ENCODE measurements around the gene FGFBP1. TPM values are rescaled to one million over a fixed set of nuclear protein-coding genes. Genes with fewer than 3 reads are reported as not detected.

FGFBP1 gene
- total RNA-seq, 1 experiment from 2014 or later: not detected

- in situ Hi-C loops (cut with HindIII; ENCODE audit: low sequenced_read_pairs): no loop called here
- no peak for DNase-seq (ENCODE audit: low spot score)
Measured at GRCh38 chr4:15948826-15949225, 10.3 kb upstream of the FGFBP1 start.

GRCh38 chr4:15947684-15948083 lies 9.1 kb upstream of the FGFBP1 start:
- in situ Hi-C loops (cut with HindIII; ENCODE audit: low sequenced_read_pairs): no loop called here
- DNase-seq (ENCODE audit: low spot score): no peak

- in situ Hi-C loops (cut with HindIII; ENCODE audit: low sequenced_read_pairs): no loop called here
- DNase-seq (ENCODE audit: low spot score): no peak
Measured at GRCh38 chr4:15945516-15945915, 7.0 kb upstream of the FGFBP1 start.

- in situ Hi-C loops (cut with HindIII; ENCODE audit: low sequenced_read_pairs): no loop called here
- DNase-seq (ENCODE audit: low spot score): no peak
Measured at GRCh38 chr4:15944895-15945294, 6.4 kb upstream of the FGFBP1 start.

DNA sequence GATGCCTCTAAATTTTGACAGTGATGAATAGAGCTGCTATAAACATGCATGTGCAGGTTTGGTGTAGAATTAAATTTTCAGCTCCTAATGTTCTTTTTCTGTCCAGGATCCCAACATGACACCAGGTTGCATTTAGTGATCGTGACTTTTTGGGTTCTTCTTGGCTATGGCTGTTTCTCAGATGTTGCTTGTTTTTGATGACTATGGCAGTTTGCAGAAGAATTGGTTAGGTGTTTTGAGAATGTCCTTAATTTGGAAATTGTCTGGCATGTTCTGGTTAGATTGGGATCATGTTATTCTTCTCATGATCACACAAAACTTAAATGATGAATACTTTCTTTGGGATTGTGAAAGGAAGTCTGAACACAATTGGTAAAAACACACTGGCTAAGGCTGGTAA lies 3.7 kb upstream of the FGFBP1 start:
- in situ Hi-C loops (cut with HindIII; ENCODE audit: low sequenced_read_pairs): no loop called here
- no peak for DNase-seq (ENCODE audit: low spot score)

DNA sequence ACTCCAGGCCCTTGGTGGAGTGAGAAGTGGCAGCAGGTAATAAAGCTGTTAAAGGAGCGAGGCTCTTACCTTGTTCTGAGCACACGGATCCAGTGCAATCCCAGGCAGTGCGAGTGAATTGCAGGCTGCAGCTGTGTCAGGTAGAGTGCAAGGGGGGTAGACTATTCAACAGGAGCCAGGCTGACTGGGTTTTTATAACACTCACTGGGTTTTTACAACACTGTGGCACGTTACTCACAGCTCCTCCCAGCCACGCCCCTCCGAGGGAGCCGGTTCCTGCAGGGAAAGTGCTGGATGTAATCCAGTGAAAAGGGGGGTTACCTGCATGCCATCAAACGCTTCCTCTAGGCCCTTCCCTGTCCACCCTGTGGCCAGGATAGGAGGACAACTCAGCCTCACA lies 358 bp downstream of the FGFBP1 start:
- in situ Hi-C loops (cut with HindIII; ENCODE audit: low sequenced_read_pairs): no loop called here
- DNase-seq (ENCODE audit: low spot score): no peak

DNA sequence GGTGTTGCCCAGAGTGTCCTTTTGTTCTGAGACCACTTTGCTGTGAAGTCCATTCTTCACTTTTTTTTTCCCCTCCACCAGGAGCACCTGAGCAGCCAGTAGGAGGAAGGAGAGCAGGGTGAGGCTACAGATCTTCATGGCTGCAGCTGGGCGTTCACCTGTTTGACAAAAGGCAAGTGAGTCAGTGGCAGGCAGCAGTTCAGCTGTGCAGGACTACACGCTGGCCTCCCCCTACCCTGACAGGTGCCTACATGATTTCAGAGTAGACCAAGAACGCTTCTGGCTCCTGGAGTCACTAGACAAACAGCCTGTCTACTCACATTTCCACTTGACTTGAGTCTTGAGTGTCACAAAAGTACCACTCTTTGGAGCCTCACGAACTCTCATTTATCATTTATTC lies 2.0 kb downstream of the FGFBP1 start:
- in situ Hi-C loops (cut with HindIII; ENCODE audit: low sequenced_read_pairs): no loop called here
- no peak for DNase-seq (ENCODE audit: low spot score)

DNA sequence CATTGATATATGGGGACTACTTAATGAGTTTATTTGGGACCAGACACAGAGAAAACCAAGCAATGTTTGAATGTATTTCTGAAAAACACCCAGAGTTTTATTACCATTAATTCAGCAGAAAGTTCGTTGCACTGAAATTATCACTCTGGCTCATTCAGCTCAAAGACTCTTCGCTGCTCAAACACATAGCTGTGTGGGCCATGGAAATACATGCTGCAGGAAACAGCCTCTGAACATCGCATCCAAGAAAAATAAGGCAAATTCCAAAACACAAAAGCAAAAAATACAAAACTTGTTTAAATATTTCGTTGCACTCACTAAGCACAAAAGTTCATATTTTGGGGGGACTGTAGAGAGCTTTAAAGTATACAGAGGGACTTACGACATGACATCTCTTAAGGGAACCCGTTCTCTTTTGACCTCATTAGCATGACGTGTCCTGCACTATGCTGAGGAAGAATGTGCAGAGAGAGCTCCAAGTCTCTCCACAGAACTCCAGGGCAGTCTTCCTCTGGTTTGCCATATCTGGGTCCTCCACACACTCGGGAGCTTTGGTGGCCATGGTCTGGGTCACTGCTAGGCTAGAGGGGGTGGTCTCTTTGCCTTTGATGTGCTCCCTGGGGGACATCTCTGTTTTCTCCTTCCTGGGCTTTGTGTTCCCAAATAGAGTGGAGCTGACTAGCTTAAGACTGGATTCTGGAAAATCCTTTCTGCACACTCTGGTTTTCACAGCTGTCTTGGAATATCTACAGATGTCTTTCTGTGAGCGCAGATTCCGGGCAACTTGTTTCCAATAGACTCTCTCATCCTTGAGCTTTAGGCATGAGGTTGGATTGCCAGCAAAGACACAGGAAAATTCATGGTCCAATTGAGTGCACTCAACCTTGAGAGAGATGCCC lies 2.8 kb downstream of the FGFBP1 start:
- no peak for DNase-seq (ENCODE audit: low spot score)
- in situ Hi-C loops (cut with HindIII; ENCODE audit: low sequenced_read_pairs): no loop called here

- in situ Hi-C loops (cut with HindIII; ENCODE audit: low sequenced_read_pairs): no loop called here
- no peak for DNase-seq (ENCODE audit: low spot score)
Measured at GRCh38 chr4:15934259-15934658, 4.3 kb downstream of the FGFBP1 start.

- in situ Hi-C loops (cut with HindIII; ENCODE audit: low sequenced_read_pairs): no loop called here
- DNase-seq (ENCODE audit: low spot score): no peak
Measured at GRCh38 chr4:15931451-15932210, 6.9 kb downstream of the FGFBP1 start.

GRCh38 chr4:15930314-15930713 lies 8.2 kb downstream of the FGFBP1 start:
- in situ Hi-C loops (cut with HindIII; ENCODE audit: low sequenced_read_pairs): no loop called here
- no peak for DNase-seq (ENCODE audit: low spot score)

GRCh38 chr4:15929540-15929939 lies 9.0 kb downstream of the FGFBP1 start:
- DNase-seq (ENCODE audit: low spot score): no peak
- in situ Hi-C loops (cut with HindIII; ENCODE audit: low sequenced_read_pairs): no loop called here

GRCh38 chr4:15928883-15929282 lies 9.7 kb downstream of the FGFBP1 start:
- DNase-seq (ENCODE audit: low spot score): no peak
- in situ Hi-C loops (cut with HindIII; ENCODE audit: low sequenced_read_pairs): no loop called here

DNA sequence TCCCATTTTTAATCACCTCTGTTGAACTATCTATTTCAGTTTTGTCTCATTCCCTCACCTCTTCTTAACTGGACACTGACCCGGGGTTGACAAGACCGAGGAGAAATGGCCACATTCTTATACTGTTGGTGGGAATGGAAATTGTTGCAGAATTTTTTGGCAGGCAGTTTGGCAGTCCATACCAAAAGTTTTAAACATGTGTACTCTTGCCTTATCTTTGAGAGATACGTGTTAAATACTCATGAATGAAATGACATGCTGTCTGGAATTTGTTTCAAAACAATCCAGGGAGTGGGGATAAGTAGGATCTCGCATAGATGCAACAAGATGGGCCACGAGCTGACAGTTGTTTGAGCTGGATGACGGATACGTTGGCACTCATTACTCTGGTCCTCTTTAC lies 12.1 kb downstream of the FGFBP1 start:
- no peak for DNase-seq (ENCODE audit: low spot score)
- in situ Hi-C loops (cut with HindIII; ENCODE audit: low sequenced_read_pairs): no loop called here

DNA sequence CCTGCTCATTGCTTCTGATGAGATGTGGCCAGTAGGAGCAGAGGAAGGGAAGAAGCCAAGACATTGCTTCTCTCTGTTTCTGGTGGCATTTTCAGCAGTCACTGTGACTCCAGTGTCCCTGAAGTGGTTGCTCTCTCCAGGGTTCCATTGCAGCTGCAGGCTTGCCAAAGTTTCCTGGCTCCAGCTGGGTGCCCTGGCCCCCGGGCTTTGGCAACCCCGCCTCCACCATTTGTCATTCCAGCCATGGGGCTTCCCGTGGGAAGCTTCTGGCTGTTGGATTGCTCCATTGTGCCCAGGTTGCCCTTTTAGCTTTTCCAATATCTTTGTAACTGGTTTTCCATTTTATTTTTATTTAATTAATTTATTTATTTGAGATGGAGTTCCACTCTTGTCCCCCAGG lies 12.7 kb downstream of the FGFBP1 start:
- no peak for DNase-seq (ENCODE audit: low spot score)
- in situ Hi-C loops (cut with HindIII; ENCODE audit: low sequenced_read_pairs): no loop called here

DNA sequence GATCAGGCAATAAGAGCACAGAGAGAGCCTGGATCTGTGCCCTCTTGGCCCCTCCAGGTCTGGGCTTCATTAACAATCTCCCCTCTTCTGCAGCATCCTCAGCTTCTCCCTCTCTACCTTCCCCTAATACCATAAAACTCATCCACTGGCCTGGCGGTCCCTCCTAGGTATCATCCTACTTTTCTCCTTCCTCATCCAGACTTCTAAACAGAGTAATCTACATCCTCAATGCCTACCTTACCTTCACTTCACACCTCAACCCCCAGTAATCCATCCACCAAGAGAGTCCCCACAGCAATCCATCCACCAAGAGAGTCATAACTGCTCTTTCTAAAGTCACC lies 17.0 kb downstream of the FGFBP1 start:
- in situ Hi-C loops (cut with HindIII; ENCODE audit: low sequenced_read_pairs): loop anchor here (25.0 kb wide), 1 partner anchor 91 kb away; no protein-coding TSS in a partner anchor
- DNase-seq (ENCODE audit: low spot score): no peak

DNA sequence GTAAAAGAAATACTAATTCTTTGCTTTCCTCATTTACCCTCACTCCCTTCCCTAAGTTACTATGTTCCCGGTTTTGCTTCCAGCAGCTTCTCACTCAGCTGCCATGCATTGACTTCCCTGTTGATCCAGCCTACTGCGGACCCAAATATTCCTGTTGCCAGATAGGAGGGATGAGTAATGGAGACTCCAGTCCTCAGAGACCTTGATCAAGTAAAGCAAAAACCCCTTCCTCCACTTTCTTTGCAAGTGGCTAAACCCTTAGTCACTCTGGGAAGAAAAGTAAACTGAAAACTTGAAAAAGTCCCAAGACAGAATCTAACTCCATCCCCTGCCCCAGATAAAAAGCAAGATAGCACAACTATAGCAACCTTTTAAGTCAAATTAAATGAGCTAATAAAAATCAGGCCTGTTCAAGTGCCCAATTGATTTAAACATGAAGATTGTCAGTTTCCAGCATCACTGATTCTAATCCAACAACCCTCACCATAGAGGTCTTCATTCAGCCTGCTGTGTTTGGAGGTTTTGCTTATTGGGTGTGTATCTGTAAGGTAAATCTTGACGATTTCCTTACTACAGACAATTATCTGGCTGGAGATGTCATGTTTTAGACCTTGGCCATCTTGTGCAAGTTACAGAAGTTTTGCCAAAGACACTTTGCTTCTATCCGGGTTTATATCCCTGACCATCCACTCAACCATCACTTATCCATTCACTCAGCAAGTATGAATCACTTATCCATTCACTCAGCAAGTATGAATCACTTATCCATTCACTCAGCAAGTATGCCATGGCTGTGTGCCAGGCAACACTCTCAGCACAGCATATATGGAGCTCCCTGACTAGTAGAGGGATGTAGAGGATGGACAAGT lies 17.6 kb downstream of the FGFBP1 start:
- in situ Hi-C loops (cut with HindIII; ENCODE audit: low sequenced_read_pairs): loop anchor here (25.0 kb wide), 1 partner anchor 91 kb away; no protein-coding TSS in a partner anchor
- no peak for DNase-seq (ENCODE audit: low spot score)

DNA sequence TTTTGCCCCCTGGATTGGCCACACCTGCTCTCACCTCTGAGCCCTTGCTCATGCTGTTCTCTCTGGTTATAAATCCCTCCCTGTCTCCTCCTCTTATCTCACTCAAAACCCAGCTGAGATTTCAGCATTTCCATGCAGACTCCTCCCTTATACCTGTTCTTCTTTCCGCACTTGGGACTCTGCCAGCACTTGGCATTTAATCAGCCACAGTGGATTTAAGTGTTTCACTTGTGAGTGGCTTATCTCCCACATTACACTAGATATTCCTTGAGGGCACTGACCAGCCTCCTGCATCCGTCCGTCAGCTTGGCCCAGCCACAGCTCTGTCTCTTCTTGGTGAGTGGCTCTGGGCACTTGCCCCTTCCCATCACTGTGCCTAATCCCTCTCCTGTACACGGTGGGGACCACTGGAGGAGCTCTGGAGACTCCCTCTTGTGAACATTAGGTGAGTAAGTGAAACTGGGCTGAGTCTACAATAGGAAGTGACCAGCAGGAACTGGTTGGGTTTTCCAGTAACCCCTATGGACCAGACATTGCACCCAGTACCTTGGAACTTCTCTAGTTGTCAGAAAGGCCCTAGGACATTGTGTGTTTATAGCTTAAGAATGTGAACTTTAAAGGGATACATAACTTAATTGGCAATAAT lies 19.9 kb downstream of the FGFBP1 start:
- DNase-seq (ENCODE audit: low spot score): no peak
- in situ Hi-C loops (cut with HindIII; ENCODE audit: low sequenced_read_pairs): loop anchor here (25.0 kb wide), 1 partner anchor 94 kb away; no protein-coding TSS in a partner anchor

DNA sequence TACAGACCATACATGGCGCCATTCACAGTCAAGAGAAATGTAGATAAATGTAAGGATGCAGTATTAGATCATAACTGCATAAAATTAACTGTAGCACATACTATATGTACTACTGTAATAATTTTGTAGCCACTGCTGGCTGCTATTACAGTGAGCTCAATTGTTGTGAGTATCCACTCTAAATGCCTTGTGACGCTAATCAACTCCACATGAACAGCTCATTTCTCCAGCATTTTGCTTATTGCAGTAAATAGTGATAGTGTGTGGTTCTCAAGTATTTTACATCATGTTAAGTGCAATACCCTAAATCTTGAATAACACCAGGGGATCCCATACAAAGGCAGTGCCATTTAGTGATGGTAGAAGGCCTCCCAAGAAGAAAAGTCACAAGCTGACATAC lies 21.2 kb downstream of the FGFBP1 start:
- in situ Hi-C loops (cut with HindIII; ENCODE audit: low sequenced_read_pairs): loop anchor here (25.0 kb wide), 1 partner anchor 95 kb away; no protein-coding TSS in a partner anchor
- no peak for DNase-seq (ENCODE audit: low spot score)
